ENCODE results near the gene ANTXR2. TPM values are rescaled to one million over a fixed set of nuclear protein-coding genes. Genes with fewer than 3 reads are reported as not detected.

ANTXR2 gene
- total and polyA plus RNA-seq, 2 donors (not counting 3 experiments of a cell fraction or from before 2014, with no cell fraction given): 6.6 to 64.6 TPM

DNA sequence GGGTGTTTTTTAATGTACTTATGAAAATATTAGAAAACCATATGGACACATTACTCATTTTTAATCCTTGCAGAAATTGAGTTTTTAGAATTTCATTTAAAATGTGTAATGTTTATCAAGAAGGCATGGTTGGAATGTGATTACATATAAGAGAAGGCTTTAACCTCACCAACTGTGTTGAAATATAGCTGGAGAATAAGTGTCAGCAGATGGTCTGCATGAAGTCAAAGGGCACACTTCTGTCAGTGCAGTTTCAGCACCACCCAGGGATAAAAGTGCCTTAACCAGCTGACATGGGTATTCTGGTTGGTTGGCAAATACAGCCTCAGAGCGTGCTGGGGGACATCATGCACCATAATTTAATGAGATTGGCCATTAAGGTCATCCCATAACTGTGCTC, 21.2 kb upstream of the ANTXR2 start:
- no peak for DNase-seq (ENCODE audit: low read depth, low spot score)
- dilution Hi-C loops (cut with MboI; ENCODE audit: extremely low pct_ligation_motif_present, low sequenced_read_pairs): no loop called here
- H3K27ac ChIP-seq (ENCODE audit: insufficient read depth, low read depth, low read length): no peak overlapping the region
- no peaks in the 10 kb centered on the region for H3K36me3 ChIP-seq (ENCODE audit: control insufficient read depth in 2 of 2, extremely low read depth in 1 of 2, insufficient read depth in 2 of 2, low read length in 2 of 2)
- TF ChIP-seq POLR2AphosphoS5 (IDR thresholded peaks at IDR 0.05; ENCODE audit: insufficient read depth, low read depth, low read length) (no peak), MAX (IDR thresholded peaks at IDR 0.05; ENCODE audit: insufficient read depth, insufficient read length) (no peak), EZH2 (IDR thresholded peaks at IDR 0.05; ENCODE audit: borderline replicate concordance, low read depth, low read length, severe bottlenecking) (no peak), MYC (IDR thresholded peaks at IDR 0.05; ENCODE audit: low read depth, low read length) (no peak), POLR2A (IDR thresholded peaks at IDR 0.05; ENCODE audit: low read depth, low read length) (no peak), FOS (IDR thresholded peaks at IDR 0.05; ENCODE audit: borderline replicate concordance, insufficient read depth, low read length) (no peak), CTCF (IDR thresholded peaks at IDR 0.05; ENCODE audit: extremely low read depth in 1 of 2, insufficient read depth in 1 of 2, low read depth in 1 of 2, low read length in 2 of 2) (no peak), GATA2 (IDR thresholded peaks at IDR 0.05; ENCODE audit: insufficient read depth, insufficient read length, low read depth, low read length) (no peak), JUN (IDR thresholded peaks at IDR 0.05; ENCODE audit: borderline replicate concordance, insufficient read depth, insufficient read length, low read depth) (no peak)
- H3K4me2 ChIP-seq (ENCODE audit: insufficient read depth, low read length): no peak overlapping the region
- ChIA-PET POLR2A (no interaction called here), CTCF (interaction anchor here (1.1 kb wide), 1 partner anchor 73 kb away, joined by 3 read pairs; no protein-coding TSS in a partner anchor)
- no peak overlapping the region for H3K9ac ChIP-seq (replicated peaks; ENCODE audit: extremely low read depth, insufficient read depth, low read length)
- no peak overlapping the region for H2AFZ ChIP-seq (ENCODE audit: low read depth, low read length)
- H3K9me1 ChIP-seq (replicated peaks; ENCODE audit: control insufficient read depth, extremely low read depth, insufficient read depth, low read length): no peaks in the 10 kb centered on the region
- H3K27me3 ChIP-seq (ENCODE audit: control insufficient read depth in 2 of 2, insufficient read depth in 2 of 2, low read length in 2 of 2): no peaks in the 10 kb centered on the region
- no peak for FAIRE-seq
- intact Hi-C loops (cut with micrococcal nuclease): no loop called here
- peaks cover 10% of the 10 kb centered on the region for H3K4me1 ChIP-seq (ENCODE audit: control insufficient read depth, extremely low read depth, insufficient read depth, low read length)
- BruUV-seq (replicated peaks): no TSS peak
- H3K79me2 ChIP-seq (ENCODE audit: control insufficient read depth, insufficient read depth, low read length): no peaks in the 10 kb centered on the region
- H3K9me3 ChIP-seq (replicated peaks; ENCODE audit: control insufficient read depth, insufficient read depth, low read length): no peaks in the 10 kb centered on the region
- no peaks in the 10 kb centered on the region for H4K20me1 ChIP-seq (replicated peaks; ENCODE audit: control insufficient read depth, extremely low read depth, insufficient read depth, low read length)
- H3K4me3 ChIP-seq (replicated peaks in 1 of 3; ENCODE audit: insufficient read depth in 1 of 3, low read depth in 1 of 3, low read length in 3 of 3): no peak overlapping the region

Measured in endothelial cell of umbilical vein (primary cell).